VCaP (cell line): ENCODE measurements around the gene SMYD3.

Source experiments
- H3K27ac ChIP-seq: fragments of 450-650 bp; 2 replicates; pipeline ENCODE4 v1.5.1; 2017
- CTCF ChIP-seq: fragments of 450-650 bp; conservative IDR thresholded peaks from 2 replicates; pipeline ENCODE4 v1.5.1; 2017; ENCODE audit warnings: mild to moderate bottlenecking, moderate library complexity

The SMYD3 gene

DNA sequence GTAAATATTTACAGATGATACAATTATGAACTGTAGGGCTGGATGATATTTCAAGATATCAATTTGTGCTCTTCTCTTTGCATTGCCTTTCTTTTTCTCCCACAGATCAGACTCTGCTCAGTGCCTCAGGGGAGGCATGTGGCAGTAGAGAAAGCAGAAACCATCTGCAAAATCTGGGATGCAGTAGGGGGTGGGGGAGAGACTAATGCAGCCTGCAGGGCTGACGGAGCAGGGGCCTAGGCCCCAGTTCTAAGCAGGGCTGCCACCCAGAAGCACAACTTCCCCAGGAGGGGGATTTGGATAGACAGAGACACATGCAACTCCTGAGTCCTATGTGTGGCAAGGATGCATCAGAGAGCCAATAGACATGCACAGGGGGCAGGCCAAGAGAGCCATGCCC, 511.6 kb downstream of the SMYD3 start:
- TF ChIP-seq CTCF = no peak
- no peak overlapping the region for H3K27ac ChIP-seq

- no peak overlapping the region for H3K27ac ChIP-seq
- no peak for TF ChIP-seq CTCF
Observed at GRCh38 chr1:245991266-245991665, 515.8 kb downstream of the SMYD3 start.

DNA sequence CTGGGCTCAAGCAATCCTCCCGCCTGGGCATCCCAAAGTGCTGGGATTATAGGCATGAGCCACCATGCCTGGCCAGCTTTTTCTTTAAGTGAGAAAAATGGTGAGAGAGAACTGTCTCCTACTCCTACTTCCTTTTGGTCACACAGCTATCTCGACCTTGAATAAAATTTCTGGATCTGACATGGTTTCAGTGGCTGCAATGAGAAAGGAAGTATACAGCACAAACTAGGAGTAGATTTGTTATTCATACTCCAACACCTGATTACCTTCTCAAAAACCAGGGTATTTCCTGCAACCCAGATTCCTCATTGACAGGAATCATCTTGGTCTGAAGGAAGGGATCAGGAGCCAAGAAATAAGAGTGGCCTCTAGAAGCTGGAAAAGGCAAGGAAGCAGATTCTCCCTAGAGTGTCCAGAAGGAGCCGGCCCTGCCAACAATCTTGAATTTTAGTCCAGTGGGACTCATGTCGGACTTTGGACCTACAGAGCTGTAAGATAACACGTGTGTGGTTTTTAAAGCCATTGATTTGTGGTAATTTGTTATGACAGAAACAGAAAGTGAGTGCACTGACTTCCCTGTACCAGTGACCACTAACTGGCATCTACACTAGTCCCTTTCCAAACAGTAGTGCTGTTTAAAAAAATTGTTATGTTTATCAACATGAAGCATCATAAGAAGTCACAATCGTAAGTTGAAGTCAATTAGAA, 516.6 kb downstream of the SMYD3 start:
- no peak overlapping the region for H3K27ac ChIP-seq
- no peak for TF ChIP-seq CTCF

DNA sequence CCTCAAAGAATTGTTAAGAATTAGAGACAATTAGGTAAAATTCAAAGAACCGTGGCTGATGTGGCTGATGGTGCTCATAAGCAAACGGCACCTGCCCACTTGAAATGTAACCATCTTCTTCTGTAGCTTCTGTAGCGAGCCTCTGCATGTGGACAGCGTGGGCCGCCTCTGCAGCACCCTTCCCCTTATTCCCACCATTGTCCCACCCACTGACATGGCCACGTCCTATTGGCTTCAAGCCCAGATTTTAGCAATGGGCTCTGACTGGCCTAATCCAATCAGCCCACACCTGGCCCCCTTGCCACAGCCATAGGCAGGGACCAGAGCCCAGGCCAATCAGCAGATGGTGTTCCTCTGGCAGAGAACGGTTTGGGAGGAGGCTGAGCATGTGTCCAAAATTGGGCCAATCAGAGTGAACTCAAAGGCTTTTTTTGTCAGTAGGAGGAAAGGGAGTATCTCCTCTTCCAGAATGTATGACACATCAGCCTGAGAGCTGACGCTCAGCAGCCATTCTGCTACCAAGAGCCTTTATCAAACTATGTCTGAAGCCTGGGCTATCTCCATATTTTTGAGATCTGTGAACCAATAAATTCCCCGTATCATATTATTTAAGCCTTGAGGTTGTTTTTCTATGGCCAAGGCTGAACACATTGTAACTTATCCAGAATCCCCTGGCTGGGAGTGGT, 518.5 kb downstream of the SMYD3 start:
- no peak overlapping the region for H3K27ac ChIP-seq
- TF ChIP-seq CTCF = no peak

GRCh38 chr1:245987997-245988392, 519.1 kb downstream of the SMYD3 start:
- H3K27ac ChIP-seq = no peak overlapping the region
- TF ChIP-seq CTCF = no peak

DNA sequence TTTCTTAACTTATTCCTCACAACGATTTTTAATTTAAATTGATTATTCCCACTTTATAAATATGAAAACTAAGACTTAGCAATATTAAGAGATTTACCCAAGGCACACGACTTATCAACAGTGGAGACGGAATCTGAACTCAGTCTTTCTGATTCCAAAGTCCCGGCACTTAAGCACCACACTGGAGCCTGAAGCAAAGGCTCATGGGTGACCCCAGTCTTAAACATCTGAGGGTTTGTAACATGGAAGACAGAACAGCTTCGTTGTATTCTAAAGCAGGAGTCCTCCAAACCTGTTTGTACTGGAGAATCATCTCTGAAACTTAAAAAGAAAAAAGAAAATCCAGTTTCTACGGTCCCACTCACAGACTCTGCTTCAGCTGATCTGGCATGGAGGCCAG, 519.5 kb downstream of the SMYD3 start:
- H3K27ac ChIP-seq = no peak overlapping the region
- TF ChIP-seq CTCF = no peak

DNA sequence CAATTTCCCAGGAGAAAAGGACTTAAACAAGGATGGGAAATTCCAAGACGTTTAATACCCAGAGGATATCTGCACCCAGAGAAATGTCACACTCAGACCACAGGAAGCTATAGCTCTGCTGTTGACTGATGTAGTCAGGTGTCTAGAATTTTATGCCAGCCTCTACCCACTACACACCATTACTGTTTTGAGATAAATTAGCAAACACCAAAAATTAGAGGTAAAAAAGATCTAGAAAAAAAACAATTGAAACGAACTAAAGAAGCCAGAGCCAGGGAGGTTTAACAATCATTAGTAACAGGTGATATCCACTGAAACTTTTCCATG, 519.9 kb downstream of the SMYD3 start:
- no peak for TF ChIP-seq CTCF
- H3K27ac ChIP-seq = no peak overlapping the region
